OCI-LY7 (cell line): Measurements from ENCODE around the gene SNRPA1. TPM values are rescaled to one million over a fixed set of nuclear protein-coding genes. Genes with fewer than 3 reads are reported as not detected.

Experiments
- BruUV-seq: library from RNA; stranded (reverse); fragments of 400-500 nt; replicated peaks from 2 replicates; lab custom pipeline; 2021; lab: Mats Ljungman, UMichigan
- CTCF ChIA-PET: fragments of 300-600 bp; sonication (Branson Sonifier 250); formaldehyde crosslinking; loops from one replicate; lab custom pipeline; 2022; ENCODE audit warnings: antibody characterized with exemption; ENCODE audit not compliant: unreplicated experiment; lab: Charles Lee
- POLR2A ChIA-PET: fragments of 300-600 bp; sonication (Branson Sonifier 250); formaldehyde crosslinking; loops from one replicate; lab custom pipeline; 2022; ENCODE audit warnings: antibody characterized with exemption; lab: Charles Lee
- DNase-seq: peaks from one replicate; pipeline ENCODE4 v3.0.0-alpha.2; 2015; ENCODE audit warnings: low spot score
- H2AFZ ChIP-seq: fragments of 200-600 bp; sonication (generic), shearing (Covaris generic); 2 replicates; pipeline ENCODE4 v1.6.1; 2014; ENCODE audit warnings: mild to moderate bottlenecking, antibody characterized with exemption, low read length, moderate library complexity
- H3K27ac ChIP-seq: fragments of 200-600 bp; sonication (generic); 2 replicates; pipeline ENCODE4 v1.5.1; 2014; ENCODE audit warnings: mixed run types, low read depth, mild to moderate bottlenecking, moderate library complexity, low read length, inconsistent platforms; ENCODE audit not compliant: poor library complexity, severe bottlenecking
- H3K36me3 ChIP-seq: fragments of 200-600 bp; sonication (generic); 2 replicates; pipeline ENCODE4 v1.6.1; 2014; ENCODE audit warnings: mild to moderate bottlenecking, antibody characterized with exemption, low read length, moderate library complexity, mixed read lengths; ENCODE audit not compliant: insufficient read depth
- H3K4me1 ChIP-seq: fragments of 200-600 bp; sonication (generic); 2 replicates; pipeline ENCODE4 v1.5.1; 2014; ENCODE audit warnings: mild to moderate bottlenecking, low read length; ENCODE audit not compliant: insufficient read depth, poor library complexity, severe bottlenecking
- H3K4me2 ChIP-seq: fragments of 200-600 bp; sonication (generic); 2 replicates; pipeline ENCODE4 v1.6.1; 2014; ENCODE audit warnings: mild to moderate bottlenecking, low read length
- H3K4me3 ChIP-seq: fragments of 200-600 bp; sonication (generic); 2 replicates; pipeline ENCODE4 v1.5.1; 2014; ENCODE audit warnings: mild to moderate bottlenecking, low read depth, low read length; ENCODE audit not compliant: poor library complexity, severe bottlenecking
- H3K79me2 ChIP-seq: fragments of 200-600 bp; sonication (generic); 2 replicates; pipeline ENCODE4 v1.6.1; 2016; ENCODE audit warnings: low read depth, mild to moderate bottlenecking, low read length, moderate library complexity, mixed read lengths; ENCODE audit not compliant: insufficient read depth
- H3K9me2 ChIP-seq: fragments of 200-600 bp; sonication (generic); 2 replicates; pipeline ENCODE4 v1.6.1; 2016; ENCODE audit warnings: mild to moderate bottlenecking, low read length, mixed read lengths; ENCODE audit not compliant: insufficient read depth
- H3K9me3 ChIP-seq: fragments of 200-600 bp; sonication (generic); 2 replicates; pipeline ENCODE4 v1.6.1; 2014; ENCODE audit warnings: mild to moderate bottlenecking, mixed run types, low read length, mixed read lengths
- H4K20me1 ChIP-seq: fragments of 200-600 bp; sonication (generic); 2 replicates; pipeline ENCODE4 v1.6.1; 2014; ENCODE audit warnings: mild to moderate bottlenecking, antibody characterized with exemption, low read length, moderate library complexity, mixed read lengths; ENCODE audit not compliant: insufficient read depth
- CTCF ChIP-seq: fragments of 200-600 bp; sonication (generic); conservative IDR thresholded peaks from 2 replicates; pipeline ENCODE4 v1.5.1; 2014; ENCODE audit warnings: mild to moderate bottlenecking, antibody characterized with exemption, low read length, moderate library complexity, mixed read lengths
- EZH2phosphoT487 ChIP-seq: fragments of 200-600 bp; sonication (generic); IDR thresholded peaks from 2 replicates; pipeline ENCODE4 v1.6.1; 2018; ENCODE audit warnings: low read depth, borderline replicate concordance, mild to moderate bottlenecking, mixed run types, antibody characterized with exemption, low read length, moderate library complexity, mixed read lengths
- intact Hi-C: fragments of 100-400 bp; cut with micrococcal nuclease; formaldehyde crosslinking; loops from one replicate; pipeline ENCODE4 v1.10.0; 2022; ENCODE audit not compliant: unreplicated experiment
- total RNA-seq, 2 experiments: library from RNA; depleted of rRNA in 1 of 2; stranded (reverse); fragments of >200 nt in 1 of 2; shearing (Covaris generic) in 1 of 2; gene quantifications; 2 replicates each; pipeline ENCODE4 v1.2.3, GENCODE V29; 2014 to 2022

The SNRPA1 gene
- total RNA-seq, 2 experiments from 2014 or later, result 54.3 to 176 TPM

DNA sequence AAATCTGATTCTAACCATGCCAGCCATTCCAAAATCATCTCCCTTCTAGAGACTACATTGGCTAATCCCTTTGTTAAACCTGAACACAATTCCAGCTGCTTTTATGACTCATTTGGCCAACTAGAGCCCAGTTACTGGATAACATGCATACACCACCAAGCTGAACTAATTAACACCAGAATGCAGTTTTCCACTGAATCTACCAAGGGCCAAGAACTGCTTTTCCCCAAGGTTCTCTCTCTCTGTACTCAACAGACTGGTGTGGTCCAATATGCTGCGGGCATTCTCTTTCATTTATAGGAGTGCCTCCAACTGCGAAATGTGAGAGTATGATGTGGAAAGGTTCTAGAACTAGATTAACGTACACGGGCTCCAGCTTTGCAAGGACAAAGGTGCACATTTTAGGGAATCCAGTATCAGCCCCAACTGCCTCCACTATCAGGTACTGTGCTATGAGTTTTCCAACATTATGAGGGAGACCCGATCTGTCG lies 44.7 kb downstream of the SNRPA1 start:
- H3K4me3 ChIP-seq, result peak overlapping the region; percentile 71

GRCh38 chr15:101248274-101248673 lies 46.8 kb downstream of the SNRPA1 start:
- no peak overlapping the region for H3K27ac ChIP-seq
- intact Hi-C loops, result no loop called here
- no peak for TF ChIP-seq EZH2phosphoT487
- no peak for TF ChIP-seq CTCF
- no peaks in the 10 kb centered on the region for H3K36me3 ChIP-seq
- H3K79me2 ChIP-seq, result no peaks in the 10 kb centered on the region
- no peaks in the 10 kb centered on the region for H3K9me2 ChIP-seq
- no peak overlapping the region for H3K4me3 ChIP-seq
- no peaks in the 10 kb centered on the region for H3K9me3 ChIP-seq
- no peak overlapping the region for H3K4me2 ChIP-seq
- DNase-seq, result no peak
- H3K4me1 ChIP-seq, result peaks cover 37% of the 10 kb centered on the region
- peaks cover 9% of the 10 kb centered on the region for H4K20me1 ChIP-seq
- no TSS peak for BruUV-seq
- ChIA-PET POLR2A (interaction anchor here (1.0 to 1.2 kb wide), 2 partner anchors 108 to 122 kb away, joined by 3 to 7 read pairs; no protein-coding TSS in a partner anchor), CTCF (interaction anchor here (0.8 kb wide), 1 partner anchor 42 kb away, joined by 3 read pairs; no protein-coding TSS in a partner anchor)
- H2AFZ ChIP-seq, result no peak overlapping the region

More for the DNA sequence above, 44.7 kb downstream of the SNRPA1 start:
- no TSS peak for BruUV-seq
- Histone ChIP-seq H3K79me2 (no peaks in the 10 kb centered on the region), H3K27ac (no peak overlapping the region), H3K9me3 (no peaks in the 10 kb centered on the region), H3K36me3 (no peaks in the 10 kb centered on the region), H3K4me2 (peak overlapping the region; percentile 72), H3K4me1 (peaks cover 21% of the 10 kb centered on the region), H3K9me2 (no peaks in the 10 kb centered on the region), H2AFZ (no peak overlapping the region), H4K20me1 (peaks cover 9% of the 10 kb centered on the region)
- intact Hi-C loops, result no loop called here
- TF ChIP-seq CTCF, result no peak
- no peak for TF ChIP-seq EZH2phosphoT487
- POLR2A ChIA-PET, result no interaction called here
- CTCF ChIA-PET, result no interaction called here
- no peak for DNase-seq
